Neural progenitor cell (in vitro differentiated cells): ENCODE data around the gene INSRR. TPM values are rescaled to one million over a fixed set of nuclear protein-coding genes. Genes with fewer than 3 reads are reported as not detected.
A peak's percentile ranks its signal among the peaks of the same experiment; 100 is the strongest.

ENCODE experiments used
- DNase-seq: peaks from one replicate; pipeline ENCODE4 v3.0.0-alpha.2; 2016; ENCODE audit warnings: low spot score
- H2AFZ ChIP-seq: fragments of 200-600 bp; sonication (generic); replicated peaks from 2 replicates; pipeline ENCODE4 v1.6.1; 2016; ENCODE audit warnings: antibody characterized with exemption
- H3F3A ChIP-seq: fragments of 200-600 bp; sonication (generic); 2 replicates; pipeline ENCODE4 v1.6.1; 2016; ENCODE audit warnings: antibody characterized with exemption, low read depth
- H3K27ac ChIP-seq: fragments of 200-600 bp; sonication (generic); 2 replicates; pipeline ENCODE4 v1.5.1; 2016; ENCODE audit warnings: mild to moderate bottlenecking
- H3K27me3 ChIP-seq: fragments of 200-600 bp; sonication (generic); 2 replicates; pipeline ENCODE4 v1.6.1; 2016; ENCODE audit warnings: mild to moderate bottlenecking, moderate library complexity
- H3K36me3 ChIP-seq: fragments of 200-600 bp; sonication (generic); 2 replicates; pipeline ENCODE4 v1.5.1; 2016
- H3K4me1 ChIP-seq: fragments of 200-600 bp; sonication (generic); 2 replicates; pipeline ENCODE4 v1.6.1; 2016; ENCODE audit warnings: mixed run types
- H3K4me2 ChIP-seq: fragments of 200-600 bp; sonication (generic); 2 replicates; pipeline ENCODE4 v1.6.1; 2016
- H3K4me3 ChIP-seq: fragments of 200-600 bp; sonication (generic); 2 replicates; pipeline ENCODE4 v1.5.1; 2016
- H3K79me2 ChIP-seq: fragments of 200-600 bp; sonication (generic); 2 replicates; pipeline ENCODE4 v1.6.1; 2016; ENCODE audit warnings: low read depth
- H3K9ac ChIP-seq: fragments of 200-600 bp; sonication (generic); 2 replicates; pipeline ENCODE4 v1.6.1; 2016
- H3K9me3 ChIP-seq: fragments of 200-600 bp; sonication (generic); 2 replicates; pipeline ENCODE4 v1.5.1; 2016; ENCODE audit warnings: low read depth
- H4K20me1 ChIP-seq: fragments of 200-600 bp; sonication (generic); 2 replicates; pipeline ENCODE4 v1.6.1; 2016; ENCODE audit warnings: low read depth
- H3K27ac Mint-ChIP-seq: 3 replicates; pipeline ENCODE4 v1.8.0; 2021; ENCODE audit warnings: mixed read lengths
- H3K27me3 Mint-ChIP-seq: 2 replicates; pipeline ENCODE4 v1.8.0; 2022; ENCODE audit warnings: low read depth, mild to moderate bottlenecking, inconsistent platforms, moderate library complexity, mixed read lengths; ENCODE audit not compliant: insufficient read depth
- H3K36me3 Mint-ChIP-seq: 3 replicates; pipeline ENCODE4 v1.8.0; 2021; ENCODE audit warnings: mixed read lengths
- H3K4me1 Mint-ChIP-seq: 3 replicates; pipeline ENCODE4 v1.8.0; 2021; ENCODE audit warnings: mixed read lengths
- H3K4me3 Mint-ChIP-seq: 3 replicates; pipeline ENCODE4 v1.8.0; 2021; ENCODE audit warnings: mild to moderate bottlenecking, moderate library complexity, mixed read lengths
- H3K9me3 Mint-ChIP-seq: 3 replicates; pipeline ENCODE4 v1.8.0; 2020; ENCODE audit warnings: mixed read lengths
- CTCF ChIP-seq: fragments of 200-600 bp; sonication (generic); IDR thresholded peaks from 2 replicates; pipeline ENCODE4 v1.5.1; 2017; ENCODE audit warnings: antibody characterized with exemption, mild to moderate bottlenecking
- EZH2 ChIP-seq: fragments of 200-600 bp; sonication (generic); IDR thresholded peaks from 2 replicates; pipeline ENCODE4 v1.6.1; 2017; ENCODE audit warnings: antibody characterized with exemption, mild to moderate bottlenecking, moderate library complexity
- EZH2phosphoT487 ChIP-seq: fragments of 200-600 bp; sonication (generic); IDR thresholded peaks from 2 replicates; pipeline ENCODE4 v1.6.1; 2017; ENCODE audit warnings: antibody characterized with exemption
- total RNA-seq: library from RNA; depleted of rRNA; stranded (reverse); fragments of >200 nt; gene quantifications from 2 replicates; pipeline ENCODE4 v1.2.3, GENCODE V29; 2015; ENCODE audit warnings: low replicate concordance

INSRR gene
- total RNA-seq, 1 donor from 2014 or later: not detected

- H3K27ac ChIP-seq: no peak overlapping the region
- H3K4me2 ChIP-seq: no peak overlapping the region
- Mint-ChIP-seq H3K9me3 (peaks cover 8% of the 10 kb centered on the region), H3K4me1 (peaks cover 40% of the 10 kb centered on the region), H3K4me3 (peak overlapping the region; percentile 62), H3K27ac (no peak overlapping the region), H3K36me3 (peaks cover 2% of the 10 kb centered on the region), H3K27me3 (peaks cover 63% of the 10 kb centered on the region)
- peaks cover 9% of the 10 kb centered on the region for H4K20me1 ChIP-seq
- no peak overlapping the region for H3K9ac ChIP-seq
- H2AFZ ChIP-seq: no peak overlapping the region
- H3K9me3 ChIP-seq: no peaks in the 10 kb centered on the region
- H3K27me3 ChIP-seq: peaks cover 81% of the 10 kb centered on the region
- no peak for DNase-seq
- peaks cover 5% of the 10 kb centered on the region for H3F3A ChIP-seq
- no peaks in the 10 kb centered on the region for H3K79me2 ChIP-seq
- peaks cover 22% of the 10 kb centered on the region for H3K4me1 ChIP-seq
- H3K36me3 ChIP-seq: no peaks in the 10 kb centered on the region
- no peak for TF ChIP-seq CTCF
- no peak for TF ChIP-seq EZH2phosphoT487
- TF ChIP-seq EZH2: no peak
- H3K4me3 ChIP-seq: no peak overlapping the region
These were observed 16.2 kb downstream of the INSRR start for GRCh38 chr1:156842618-156843300.

GRCh38 chr1:156841295-156841855, 17.5 kb downstream of the INSRR start:
- H3K4me1 ChIP-seq: peaks cover 22% of the 10 kb centered on the region
- H3K9me3 ChIP-seq: no peaks in the 10 kb centered on the region
- peaks cover 81% of the 10 kb centered on the region for H3K27me3 ChIP-seq
- no peak overlapping the region for H2AFZ ChIP-seq
- DNase-seq: no peak
- no peak overlapping the region for H3K4me3 ChIP-seq
- H4K20me1 ChIP-seq: peaks cover 6% of the 10 kb centered on the region
- H3K79me2 ChIP-seq: no peaks in the 10 kb centered on the region
- TF ChIP-seq CTCF (no peak), EZH2 (no peak), EZH2phosphoT487 (no peak)
- no peak overlapping the region for H3K27ac ChIP-seq
- Mint-ChIP-seq H3K27ac (peak overlapping the region; percentile 53), H3K9me3 (peaks cover 8% of the 10 kb centered on the region), H3K4me3 (no peak overlapping the region), H3K27me3 (peaks cover 55% of the 10 kb centered on the region), H3K36me3 (peaks cover 2% of the 10 kb centered on the region), H3K4me1 (peaks cover 30% of the 10 kb centered on the region)
- H3K36me3 ChIP-seq: no peaks in the 10 kb centered on the region
- no peak overlapping the region for H3K9ac ChIP-seq
- no peak overlapping the region for H3K4me2 ChIP-seq
- peaks cover 5% of the 10 kb centered on the region for H3F3A ChIP-seq

GRCh38 chr1:156840898-156841279, 18.0 kb downstream of the INSRR start:
- no peaks in the 10 kb centered on the region for H3K9me3 ChIP-seq
- Mint-ChIP-seq H3K27ac (peak overlapping the region; percentile 53), H3K9me3 (peaks cover 8% of the 10 kb centered on the region), H3K4me1 (peaks cover 30% of the 10 kb centered on the region), H3K4me3 (no peak overlapping the region), H3K36me3 (peaks cover 2% of the 10 kb centered on the region), H3K27me3 (peaks cover 51% of the 10 kb centered on the region)
- H3K36me3 ChIP-seq: no peaks in the 10 kb centered on the region
- H3K4me1 ChIP-seq: peaks cover 22% of the 10 kb centered on the region
- H3K9ac ChIP-seq: no peak overlapping the region
- H3K4me3 ChIP-seq: no peak overlapping the region
- TF ChIP-seq CTCF (no peak), EZH2 (no peak), EZH2phosphoT487 (no peak)
- H4K20me1 ChIP-seq: peaks cover 6% of the 10 kb centered on the region
- H3F3A ChIP-seq: peaks cover 5% of the 10 kb centered on the region
- no peak for DNase-seq
- no peak overlapping the region for H3K27ac ChIP-seq
- H3K4me2 ChIP-seq: no peak overlapping the region
- no peaks in the 10 kb centered on the region for H3K79me2 ChIP-seq
- H3K27me3 ChIP-seq: peaks cover 81% of the 10 kb centered on the region
- H2AFZ ChIP-seq: no peak overlapping the region
